ENCODE data around the gene UBR7. TPM values are rescaled to one million over a fixed set of nuclear protein-coding genes. Genes with fewer than 3 reads are reported as not detected.

Gene UBR7
- total RNA-seq, 1 experiment from 2014 or later, result 16.4 TPM

- in situ Hi-C loops (cut with HindIII; ENCODE audit: low pct_unique_long_range_greater_than_20kb, low sequenced_read_pairs), result no loop called here
- DNase-seq (ENCODE audit: low read depth), result peak; percentile 71
Observed at GRCh38 chr14:93184391-93185348, 22.4 kb upstream of the UBR7 start, which contains the start of the genes LYSET and MOAP1. LYSET (plus strand) TSS chr14:93185317; CDS start chr14:93185406, 89 bp downstream. MOAP1 (minus strand) TSS chr14:93184897; CDS start chr14:93184242, 655 bp downstream.

GRCh38 chr14:93185349-93185720, 21.7 kb upstream of the UBR7 start:
- in situ Hi-C loops (cut with HindIII; ENCODE audit: low pct_unique_long_range_greater_than_20kb, low sequenced_read_pairs), result no loop called here
- no peak for DNase-seq (ENCODE audit: low read depth)

GRCh38 chr14:93186466-93186865, 20.6 kb upstream of the UBR7 start:
- DNase-seq (ENCODE audit: low read depth), result no peak
- in situ Hi-C loops (cut with HindIII; ENCODE audit: low pct_unique_long_range_greater_than_20kb, low sequenced_read_pairs), result no loop called here

- in situ Hi-C loops (cut with HindIII; ENCODE audit: low pct_unique_long_range_greater_than_20kb, low sequenced_read_pairs), result no loop called here
- no peak for DNase-seq (ENCODE audit: low read depth)
Observed at GRCh38 chr14:93186956-93187355, 20.1 kb upstream of the UBR7 start.

GRCh38 chr14:93195316-93195999, 11.6 kb upstream of the UBR7 start:
- in situ Hi-C loops (cut with HindIII; ENCODE audit: low pct_unique_long_range_greater_than_20kb, low sequenced_read_pairs), result no loop called here
- no peak for DNase-seq (ENCODE audit: low read depth)

GRCh38 chr14:93199031-93199430, 8.0 kb upstream of the UBR7 start:
- in situ Hi-C loops (cut with HindIII; ENCODE audit: low pct_unique_long_range_greater_than_20kb, low sequenced_read_pairs), result no loop called here
- DNase-seq (ENCODE audit: low read depth), result no peak

GRCh38 chr14:93200553-93200952, 6.5 kb upstream of the UBR7 start:
- in situ Hi-C loops (cut with HindIII; ENCODE audit: low pct_unique_long_range_greater_than_20kb, low sequenced_read_pairs), result no loop called here
- no peak for DNase-seq (ENCODE audit: low read depth)

GRCh38 chr14:93201155-93201704, 5.8 kb upstream of the UBR7 start:
- in situ Hi-C loops (cut with HindIII; ENCODE audit: low pct_unique_long_range_greater_than_20kb, low sequenced_read_pairs), result no loop called here
- DNase-seq (ENCODE audit: low read depth), result no peak

- peak; percentile 27 for DNase-seq (ENCODE audit: low read depth)
- in situ Hi-C loops (cut with HindIII; ENCODE audit: low pct_unique_long_range_greater_than_20kb, low sequenced_read_pairs), result no loop called here
Observed at GRCh38 chr14:93207468-93208308, 632 bp downstream of the UBR7 start.

- no peak for DNase-seq (ENCODE audit: low read depth)
- in situ Hi-C loops (cut with HindIII; ENCODE audit: low pct_unique_long_range_greater_than_20kb, low sequenced_read_pairs), result no loop called here
Observed at GRCh38 chr14:93212432-93212831, 5.4 kb downstream of the UBR7 start.

GRCh38 chr14:93214598-93214997, 7.5 kb downstream of the UBR7 start:
- DNase-seq (ENCODE audit: low read depth), result no peak
- in situ Hi-C loops (cut with HindIII; ENCODE audit: low pct_unique_long_range_greater_than_20kb, low sequenced_read_pairs), result no loop called here

GRCh38 chr14:93219103-93219726, 12.2 kb downstream of the UBR7 start:
- DNase-seq (ENCODE audit: low read depth), result peak; percentile 23
- in situ Hi-C loops (cut with HindIII; ENCODE audit: low pct_unique_long_range_greater_than_20kb, low sequenced_read_pairs), result no loop called here

GRCh38 chr14:93220509-93220908, 13.5 kb downstream of the UBR7 start:
- in situ Hi-C loops (cut with HindIII; ENCODE audit: low pct_unique_long_range_greater_than_20kb, low sequenced_read_pairs), result no loop called here

GRCh38 chr14:93223565-93223964, 16.5 kb downstream of the UBR7 start:
- DNase-seq (ENCODE audit: low read depth), result no peak
- in situ Hi-C loops (cut with HindIII; ENCODE audit: low pct_unique_long_range_greater_than_20kb, low sequenced_read_pairs), result no loop called here

More at GRCh38 chr14:93220509-93220908, 13.5 kb downstream of the UBR7 start:
- no peak for DNase-seq (ENCODE audit: low read depth)

- in situ Hi-C loops (cut with HindIII; ENCODE audit: low pct_unique_long_range_greater_than_20kb, low sequenced_read_pairs), result no loop called here
- no peak for DNase-seq (ENCODE audit: low read depth)
Observed at GRCh38 chr14:93228550-93228949, 21.5 kb downstream of the UBR7 start.

GRCh38 chr14:93230539-93230938, 23.5 kb downstream of the UBR7 start:
- in situ Hi-C loops (cut with HindIII; ENCODE audit: low pct_unique_long_range_greater_than_20kb, low sequenced_read_pairs), result no loop called here

GRCh38 chr14:93231129-93231979, 24.3 kb downstream of the UBR7 start:
- in situ Hi-C loops (cut with HindIII; ENCODE audit: low pct_unique_long_range_greater_than_20kb, low sequenced_read_pairs), result no loop called here
- no peak for DNase-seq (ENCODE audit: low read depth)

More at GRCh38 chr14:93230539-93230938, 23.5 kb downstream of the UBR7 start:
- DNase-seq (ENCODE audit: low read depth), result no peak
